A549 (cell line): Measurements from ENCODE around the gene ZNF276. TPM values are rescaled to one million over a fixed set of nuclear protein-coding genes. Genes with fewer than 3 reads are reported as not detected.
A peak's percentile ranks its signal among the peaks of the same experiment; 100 is the strongest.

Experiments
- BCL3 ChIP-seq: fragments of >200 bp; sonication (Bioruptor Twin); formaldehyde crosslinking; IDR thresholded peaks from 3 replicates; pipeline ENCODE4 v1.6.1; 2016
- BHLHE40 ChIP-seq: IDR thresholded peaks from 2 replicates; pipeline ENCODE4 v1.6.1; 2012; ENCODE audit warnings: low read depth, low read length, inconsistent platforms
- CBX8 ChIP-seq: fragments of 200-600 bp; sonication (generic); IDR thresholded peaks from 2 replicates; pipeline ENCODE4 v1.6.1; 2016
- CEBPB ChIP-seq, 2 experiments: fragments of >200 bp in 1 of 2; sonication (Bioruptor Twin) in 1 of 2; formaldehyde crosslinking in 1 of 2; IDR thresholded peaks; 2 replicates each; pipeline ENCODE4 v1.6.1; 2012 to 2016
- CHD2 ChIP-seq: fragments of 150-350 bp; IDR thresholded peaks from 2 replicates; pipeline ENCODE4 v1.6.1; 2014; ENCODE audit warnings: low read length; ENCODE audit not compliant: partially characterized antibody
- CHD4 ChIP-seq: fragments of 200-600 bp; sonication (generic); IDR thresholded peaks from 2 replicates; pipeline ENCODE4 v1.6.1; 2016; ENCODE audit warnings: antibody characterized with exemption, mild to moderate bottlenecking, borderline replicate concordance
- E2F6 ChIP-seq: IDR thresholded peaks from 2 replicates; pipeline ENCODE4 v1.6.1; 2012; ENCODE audit warnings: low read depth, borderline replicate concordance
- EHF ChIP-seq: fragments of 250-450 bp; sonication (Bioruptor Pico); IDR thresholded peaks from 2 replicates; pipeline ENCODE4 v1.5.0; 2020; ENCODE audit warnings: mild to moderate bottlenecking
- EHMT2 ChIP-seq: fragments of 200-600 bp; sonication (generic); IDR thresholded peaks from 2 replicates; pipeline ENCODE4 v1.6.1; 2016; ENCODE audit warnings: antibody characterized with exemption, low read depth, mild to moderate bottlenecking, moderate library complexity
- ELK1 ChIP-seq: fragments of 150-350 bp; IDR thresholded peaks from 2 replicates; pipeline ENCODE4 v1.6.1; 2014; ENCODE audit warnings: low read depth, mild to moderate bottlenecking, low read length
- EP300 ChIP-seq, 2 experiments: fragments of >200 bp; sonication (Bioruptor Twin); formaldehyde crosslinking; IDR thresholded peaks; 2 replicates in 1 of 2; 3 replicates in 1 of 2; pipeline ENCODE4 v1.6.1; 2016 to 2017
- FOSB ChIP-seq: fragments of 250-450 bp; sonication (Bioruptor Pico); IDR thresholded peaks from 2 replicates; pipeline ENCODE4 v1.5.0; 2020; ENCODE audit warnings: mild to moderate bottlenecking, moderate library complexity
- FOSL2 ChIP-seq, 2 experiments: fragments of 450-650 bp in 1 of 2; fragments of >200 bp in 1 of 2; sonication (Bioruptor Twin) in 1 of 2; formaldehyde crosslinking; IDR thresholded peaks; 2 replicates each; pipeline versions ENCODE4 v1.5.0 to v1.6.1; 2016 to 2020; ENCODE audit warnings: mild to moderate bottlenecking in 1 of 2, moderate library complexity in 1 of 2
- GATA3 ChIP-seq: IDR thresholded peaks from 2 replicates; pipeline ENCODE4 v1.6.1; 2012; ENCODE audit warnings: borderline replicate concordance
- HES2 ChIP-seq: fragments of >200 bp; sonication (Bioruptor Twin); formaldehyde crosslinking; IDR thresholded peaks from 2 replicates; pipeline ENCODE4 v1.6.1; 2016
- HEYL ChIP-seq: fragments of 250-450 bp; sonication (Bioruptor Pico); IDR thresholded peaks from 2 replicates; pipeline ENCODE4 v1.8.0; 2021; ENCODE audit warnings: mild to moderate bottlenecking, moderate library complexity
- HOXA7 ChIP-seq: fragments of 250-450 bp; sonication (Bioruptor Pico); IDR thresholded peaks from 2 replicates; pipeline ENCODE4 v1.5.0; 2020; ENCODE audit warnings: mild to moderate bottlenecking, moderate library complexity
- HOXB13 ChIP-seq: fragments of 250-450 bp; sonication (Bioruptor Pico); IDR thresholded peaks from 2 replicates; pipeline ENCODE4 v1.5.0; 2020; ENCODE audit warnings: low read depth, mild to moderate bottlenecking, moderate library complexity
- HOXB5 ChIP-seq: fragments of 250-450 bp; sonication (Bioruptor Pico); IDR thresholded peaks from 2 replicates; pipeline ENCODE4 v1.5.0; 2020; ENCODE audit warnings: mild to moderate bottlenecking, moderate library complexity
- JUNB ChIP-seq: fragments of >200 bp; sonication (Bioruptor Twin); formaldehyde crosslinking; IDR thresholded peaks from 2 replicates; pipeline ENCODE4 v1.6.1; 2016
- KDM5A ChIP-seq: fragments of 200-600 bp; sonication (generic); IDR thresholded peaks from 2 replicates; pipeline ENCODE4 v1.6.1; 2016; ENCODE audit warnings: antibody characterized with exemption, mild to moderate bottlenecking
- NFE2L2 ChIP-seq: fragments of 150-350 bp; conservative IDR thresholded peaks from 2 replicates; pipeline ENCODE4 v1.6.1; 2014; ENCODE audit warnings: low read length
- NPAS2 ChIP-seq: fragments of 250-450 bp; sonication (Bioruptor Pico); IDR thresholded peaks from 2 replicates; pipeline ENCODE4 v1.8.0; 2022; ENCODE audit warnings: mild to moderate bottlenecking, moderate library complexity, borderline replicate concordance
- PHF8 ChIP-seq: fragments of 200-600 bp; sonication (generic); IDR thresholded peaks from 2 replicates; pipeline ENCODE4 v1.6.1; 2016; ENCODE audit warnings: low read depth, mild to moderate bottlenecking, antibody characterized with exemption, moderate library complexity, borderline replicate concordance
- POLR2A ChIP-seq: IDR thresholded peaks from 2 replicates; pipeline ENCODE4 v1.6.1; 2012; ENCODE audit warnings: mild to moderate bottlenecking, low read length
- POLR2AphosphoS2 ChIP-seq: conservative IDR thresholded peaks from 2 replicates; pipeline ENCODE4 v1.6.1; 2012; ENCODE audit warnings: low read length, improper control_type of control experiment, inconsistent platforms
- RARB ChIP-seq: fragments of 250-450 bp; sonication (Bioruptor Pico); IDR thresholded peaks from 2 replicates; pipeline ENCODE4 v1.8.0; 2021; ENCODE audit warnings: mild to moderate bottlenecking, moderate library complexity
- RCOR1 ChIP-seq: fragments of 150-350 bp; IDR thresholded peaks from 2 replicates; pipeline ENCODE4 v1.6.1; 2014; ENCODE audit warnings: antibody characterized with exemption, low read length, low read depth
- RFX5 ChIP-seq: fragments of 450-650 bp; IDR thresholded peaks from 2 replicates; pipeline ENCODE4 v1.7.1; 2014; ENCODE audit warnings: antibody characterized with exemption, mild to moderate bottlenecking, moderate library complexity
- RNF2 ChIP-seq: fragments of 200-600 bp; sonication (generic); IDR thresholded peaks from 2 replicates; pipeline ENCODE4 v1.6.1; 2016; ENCODE audit warnings: low read depth, mild to moderate bottlenecking, antibody characterized with exemption, moderate library complexity, borderline replicate concordance
- SMC3 ChIP-seq: fragments of >200 bp; sonication (Bioruptor Twin); formaldehyde crosslinking; IDR thresholded peaks from 3 replicates; pipeline ENCODE4 v1.6.1; 2018; ENCODE audit warnings: inconsistent platforms
- TP53 ChIP-seq: fragments of 250-450 bp; sonication (Bioruptor Pico); IDR thresholded peaks from 2 replicates; pipeline ENCODE4 v1.5.0; 2021; ENCODE audit warnings: mild to moderate bottlenecking, moderate library complexity
- USF2 ChIP-seq: fragments of 450-650 bp; IDR thresholded peaks from 2 replicates; pipeline ENCODE4 v1.6.1; 2014; ENCODE audit warnings: antibody characterized with exemption
- ZC3H11A ChIP-seq: fragments of 450-650 bp; IDR thresholded peaks from 2 replicates; pipeline ENCODE4 v1.6.1; 2014; ENCODE audit warnings: antibody characterized with exemption, mild to moderate bottlenecking
- ZSCAN20 ChIP-seq: fragments of 250-450 bp; sonication (Bioruptor Pico); IDR thresholded peaks from 2 replicates; pipeline ENCODE4 v1.8.0; 2022; ENCODE audit warnings: mild to moderate bottlenecking, moderate library complexity
- polyA plus RNA-seq, 4 experiments: library from polyadenylated mRNA; depleted of rRNA in 3 of 4; stranded (reverse); fragments of >200 nt; fragmentation: RNase III in 1 of 4; extraction: RNeasy Plus Mini Kit Qiagen cat#74134 plus additional on column Dnase treatment in 1 of 4; gene quantifications; 2 replicates in 3 of 4; 3 replicates in 1 of 4; pipeline ENCODE4 v1.2.3, GENCODE V29; 2011 to 2017
- TF ChIP-seq, protein P1 (sequence below): fragments of >200 bp; sonication (Bioruptor Twin); formaldehyde crosslinking; IDR thresholded peaks from 3 replicates; pipeline ENCODE4 v1.5.1; 2016
- TF ChIP-seq, protein P2 (sequence below): IDR thresholded peaks from 2 replicates; pipeline ENCODE4 v1.6.1; 2012

The ZNF276 gene
- polyA plus RNA-seq, 2 of the 4 experiments (the other 2 are of a cell fraction): 6.5 to 15.1 TPM

- TF ChIP-seq, protein P1, sequence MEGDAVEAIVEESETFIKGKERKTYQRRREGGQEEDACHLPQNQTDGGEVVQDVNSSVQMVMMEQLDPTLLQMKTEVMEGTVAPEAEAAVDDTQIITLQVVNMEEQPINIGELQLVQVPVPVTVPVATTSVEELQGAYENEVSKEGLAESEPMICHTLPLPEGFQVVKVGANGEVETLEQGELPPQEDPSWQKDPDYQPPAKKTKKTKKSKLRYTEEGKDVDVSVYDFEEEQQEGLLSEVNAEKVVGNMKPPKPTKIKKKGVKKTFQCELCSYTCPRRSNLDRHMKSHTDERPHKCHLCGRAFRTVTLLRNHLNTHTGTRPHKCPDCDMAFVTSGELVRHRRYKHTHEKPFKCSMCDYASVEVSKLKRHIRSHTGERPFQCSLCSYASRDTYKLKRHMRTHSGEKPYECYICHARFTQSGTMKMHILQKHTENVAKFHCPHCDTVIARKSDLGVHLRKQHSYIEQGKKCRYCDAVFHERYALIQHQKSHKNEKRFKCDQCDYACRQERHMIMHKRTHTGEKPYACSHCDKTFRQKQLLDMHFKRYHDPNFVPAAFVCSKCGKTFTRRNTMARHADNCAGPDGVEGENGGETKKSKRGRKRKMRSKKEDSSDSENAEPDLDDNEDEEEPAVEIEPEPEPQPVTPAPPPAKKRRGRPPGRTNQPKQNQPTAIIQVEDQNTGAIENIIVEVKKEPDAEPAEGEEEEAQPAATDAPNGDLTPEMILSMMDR: no peak
- TF ChIP-seq USF2: 0 out of 2 replicates have a peak, but pooled peaks have one; percentile 7
- TF ChIP-seq RNF2: no peak
- TF ChIP-seq FOSB (CRISPR knock-in tag): no peak
- no peak for TF ChIP-seq CHD2
- TF ChIP-seq KDM5A: no peak
- TF ChIP-seq, protein P2, sequence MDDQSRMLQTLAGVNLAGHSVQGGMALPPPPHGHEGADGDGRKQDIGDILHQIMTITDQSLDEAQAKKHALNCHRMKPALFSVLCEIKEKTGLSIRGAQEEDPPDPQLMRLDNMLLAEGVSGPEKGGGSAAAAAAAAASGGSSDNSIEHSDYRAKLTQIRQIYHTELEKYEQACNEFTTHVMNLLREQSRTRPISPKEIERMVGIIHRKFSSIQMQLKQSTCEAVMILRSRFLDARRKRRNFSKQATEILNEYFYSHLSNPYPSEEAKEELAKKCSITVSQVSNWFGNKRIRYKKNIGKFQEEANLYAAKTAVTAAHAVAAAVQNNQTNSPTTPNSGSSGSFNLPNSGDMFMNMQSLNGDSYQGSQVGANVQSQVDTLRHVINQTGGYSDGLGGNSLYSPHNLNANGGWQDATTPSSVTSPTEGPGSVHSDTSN: no peak
- no peak for TF ChIP-seq RCOR1
- TF ChIP-seq HOXA7: no peak
- peak; percentile 60 for TF ChIP-seq POLR2A
- no peak for TF ChIP-seq CHD4
- no peak for TF ChIP-seq JUNB
- 0 out of 3 replicates have a peak, but pooled peaks have one; percentile 41 for TF ChIP-seq BCL3
- no peak for TF ChIP-seq ELK1
- no peak for TF ChIP-seq CEBPB (IDR thresholded peaks at IDR 0.05)
- no peak for TF ChIP-seq HOXB5
- no peak for TF ChIP-seq EHMT2
- TF ChIP-seq RARB (CRISPR knock-in tag): no peak
- peak; percentile 80; the same call in 1 of the 2 replicates for TF ChIP-seq PHF8
- TF ChIP-seq HES2: no peak
- no peak for TF ChIP-seq FOSL2 (IDR thresholded peaks at IDR 0.05)
- no peak for TF ChIP-seq FOSL2 (CRISPR knock-in tag; IDR thresholded peaks at IDR 0.05)
- TF ChIP-seq ZSCAN20 (CRISPR knock-in tag): no peak
- no peak for TF ChIP-seq RFX5
- TF ChIP-seq HEYL: no peak
- TF ChIP-seq ZC3H11A: no peak
- TF ChIP-seq E2F6: peak; percentile 42; the same call in 1 of the 2 replicates
- no peak for TF ChIP-seq EP300 (IDR thresholded peaks at IDR 0.05)
- no peak for TF ChIP-seq GATA3
- no peak for TF ChIP-seq HOXB13
- TF ChIP-seq EHF (CRISPR knock-in tag): no peak
- no peak for TF ChIP-seq NFE2L2
- no peak for TF ChIP-seq CBX8
- TF ChIP-seq POLR2AphosphoS2: no peak
- TF ChIP-seq SMC3: no peak
- no peak for TF ChIP-seq BHLHE40
- TF ChIP-seq TP53 (CRISPR knock-in tag): no peak
- no peak for TF ChIP-seq NPAS2 (CRISPR knock-in tag)
Measured at GRCh38 chr16:89701425-89702406, 19.6 kb upstream of the ZNF276 start, which contains the start of gene SPATA2L (continued).
